ENCODE measurements around the gene SLC17A2. TPM values are rescaled to one million over a fixed set of nuclear protein-coding genes. Genes with fewer than 3 reads are reported as not detected.

The SLC17A2 gene
- total RNA-seq, 1 donor from 2014 or later = not detected

GRCh38 chr6:25899580-25900408 lies 30.7 kb downstream of the SLC17A2 start:
- H3K27me3 ChIP-seq (ENCODE audit: control insufficient read depth, insufficient read depth, low read length) = no peaks in the 10 kb centered on the region
- no peak overlapping the region for H3K4me3 ChIP-seq (ENCODE audit: low read depth, low read length)
- FAIRE-seq (no peak), DNase-seq (ENCODE audit: low read depth) (no peak)
- TF ChIP-seq CTCF (IDR thresholded peaks at IDR 0.05; ENCODE audit: insufficient read depth, low read length, severe bottlenecking) = no peak
- H3K36me3 ChIP-seq (ENCODE audit: control insufficient read depth, insufficient read depth, low read length) = no peaks in the 10 kb centered on the region

- no peak for TF ChIP-seq CTCF (IDR thresholded peaks at IDR 0.05; ENCODE audit: insufficient read depth, low read length, severe bottlenecking)
- Histone ChIP-seq H3K4me3 (ENCODE audit: low read depth, low read length) (no peak overlapping the region), H3K27me3 (ENCODE audit: control insufficient read depth, insufficient read depth, low read length) (no peaks in the 10 kb centered on the region), H3K36me3 (ENCODE audit: control insufficient read depth, insufficient read depth, low read length) (no peaks in the 10 kb centered on the region)
- peak; percentile 27 for DNase-seq (ENCODE audit: low read depth)
- FAIRE-seq = no peak
Measured at GRCh38 chr6:25899123-25899522, 31.4 kb downstream of the SLC17A2 start.

- no peak for FAIRE-seq
- DNase-seq (ENCODE audit: low read depth) = no peak
- Histone ChIP-seq H3K36me3 (ENCODE audit: control insufficient read depth, insufficient read depth, low read length) (no peaks in the 10 kb centered on the region), H3K4me3 (ENCODE audit: low read depth, low read length) (no peak overlapping the region), H3K27me3 (ENCODE audit: control insufficient read depth, insufficient read depth, low read length) (no peaks in the 10 kb centered on the region)
- no peak for TF ChIP-seq CTCF (IDR thresholded peaks at IDR 0.05; ENCODE audit: insufficient read depth, low read length, severe bottlenecking)
Measured at GRCh38 chr6:25898289-25898977, 32.1 kb downstream of the SLC17A2 start.

- TF ChIP-seq CTCF (IDR thresholded peaks at IDR 0.05; ENCODE audit: insufficient read depth, low read length, severe bottlenecking) = no peak
- no peak for FAIRE-seq
- no peak for DNase-seq (ENCODE audit: low read depth)
- Histone ChIP-seq H3K27me3 (ENCODE audit: control insufficient read depth, insufficient read depth, low read length) (peaks cover 2% of the 10 kb centered on the region), H3K36me3 (ENCODE audit: control insufficient read depth, insufficient read depth, low read length) (no peaks in the 10 kb centered on the region), H3K4me3 (ENCODE audit: low read depth, low read length) (no peak overlapping the region)
Measured at GRCh38 chr6:25896252-25896651, 34.2 kb downstream of the SLC17A2 start.

GRCh38 chr6:25895771-25896170 lies 34.7 kb downstream of the SLC17A2 start:
- peaks cover 2% of the 10 kb centered on the region for H3K27me3 ChIP-seq (ENCODE audit: control insufficient read depth, insufficient read depth, low read length)
- DNase-seq (ENCODE audit: low read depth) (no peak), FAIRE-seq (no peak)
- no peak for TF ChIP-seq CTCF (IDR thresholded peaks at IDR 0.05; ENCODE audit: insufficient read depth, low read length, severe bottlenecking)
- no peak overlapping the region for H3K4me3 ChIP-seq (ENCODE audit: low read depth, low read length)
- H3K36me3 ChIP-seq (ENCODE audit: control insufficient read depth, insufficient read depth, low read length) = no peaks in the 10 kb centered on the region
